ENCODE results near the gene FTO. TPM values are rescaled to one million over a fixed set of nuclear protein-coding genes. Genes with fewer than 3 reads are reported as not detected.

The FTO gene
- total and polyA plus RNA-seq, 4 donors = 12.2 to 145 (median 57.7) TPM

GRCh38 chr16:54152362-54153239 lies 448.6 kb downstream of the FTO start:
- no peak for DNase-seq
- H3K27ac ChIP-seq (ENCODE audit: low read depth in 1 of 2, low read length in 1 of 2) = no peak overlapping the region
- no peak overlapping the region for H3K9ac ChIP-seq (ENCODE audit: insufficient read depth in 1 of 2, low read length in 2 of 2)
- H3K9me3 ChIP-seq (ENCODE audit: control insufficient read depth in 4 of 4, insufficient read depth in 3 of 4, low read length in 3 of 4) = peaks cover 0 to 7% (median 0%) of the 10 kb centered on the region in 4 donors
- H3K27me3 ChIP-seq (ENCODE audit: control insufficient read depth in 3 of 3, insufficient read depth in 3 of 3, low read length in 2 of 3) = peaks cover 0 to 4% (median 3%) of the 10 kb centered on the region in 3 donors
- no peak for ATAC-seq (ENCODE audit: insufficient read depth, low FRiP score)
- no peaks in the 10 kb centered on the region for H3K36me3 ChIP-seq (ENCODE audit: control insufficient read depth in 4 of 4, insufficient read depth in 4 of 4, low read length in 4 of 4)
- WGBS, 2 donors = 90 to 94% methylated on average over 19 of the region's 19 CpGs
- no peak for TF ChIP-seq CTCF (IDR thresholded peaks at IDR 0.05; ENCODE audit: control extremely low read depth, extremely low read depth)
- no peaks in the 10 kb centered on the region for H3K4me1 ChIP-seq (ENCODE audit: control insufficient read depth in 5 of 5, insufficient read depth in 5 of 5, low read length in 5 of 5)
- H3K4me3 ChIP-seq = no peak overlapping the region

- H3K27ac ChIP-seq (ENCODE audit: low read depth in 1 of 2, low read length in 1 of 2) = no peak overlapping the region
- no peaks in the 10 kb centered on the region for H3K4me1 ChIP-seq (ENCODE audit: control insufficient read depth in 5 of 5, insufficient read depth in 5 of 5, low read length in 5 of 5)
- DNase-seq (no peak), ATAC-seq (ENCODE audit: insufficient read depth, low FRiP score) (no peak)
- WGBS, 2 donors = 91 to 93% methylated on average over 12 of the region's 12 CpGs
- H3K27me3 ChIP-seq (ENCODE audit: control insufficient read depth in 3 of 3, insufficient read depth in 3 of 3, low read length in 2 of 3) = peaks cover 0 to 4% (median 3%) of the 10 kb centered on the region in 3 donors
- H3K36me3 ChIP-seq (ENCODE audit: control insufficient read depth in 4 of 4, insufficient read depth in 4 of 4, low read length in 4 of 4) = no peaks in the 10 kb centered on the region
- peaks cover 0 to 7% (median 0%) of the 10 kb centered on the region in 4 donors for H3K9me3 ChIP-seq (ENCODE audit: control insufficient read depth in 4 of 4, insufficient read depth in 3 of 4, low read length in 3 of 4)
- TF ChIP-seq CTCF (IDR thresholded peaks at IDR 0.05; ENCODE audit: control extremely low read depth, extremely low read depth) = no peak
- no peak overlapping the region for H3K9ac ChIP-seq (ENCODE audit: insufficient read depth in 1 of 2, low read length in 2 of 2)
- H3K4me3 ChIP-seq = no peak overlapping the region
These were observed 449.4 kb downstream of the FTO start for GRCh38 chr16:54153240-54153934.

- H3K36me3 ChIP-seq (ENCODE audit: control insufficient read depth in 4 of 4, insufficient read depth in 4 of 4, low read length in 4 of 4) = no peaks in the 10 kb centered on the region
- 89 to 95% methylated on average over 1 of the region's 1 CpG for WGBS, 2 donors
- H3K4me1 ChIP-seq (ENCODE audit: control insufficient read depth in 5 of 5, insufficient read depth in 5 of 5, low read length in 5 of 5) = no peaks in the 10 kb centered on the region
- H3K4me3 ChIP-seq = no peak overlapping the region
- peaks cover 0 to 4% (median 0%) of the 10 kb centered on the region in 4 donors for H3K9me3 ChIP-seq (ENCODE audit: control insufficient read depth in 4 of 4, insufficient read depth in 3 of 4, low read length in 3 of 4)
- no peak for DNase-seq
- H3K9ac ChIP-seq (ENCODE audit: insufficient read depth in 1 of 2, low read length in 2 of 2) = no peak overlapping the region
- ATAC-seq (ENCODE audit: insufficient read depth, low FRiP score) = no peak
- no peak overlapping the region for H3K27ac ChIP-seq (ENCODE audit: low read depth in 1 of 2, low read length in 1 of 2)
- peaks cover 0 to 8% (median 0%) of the 10 kb centered on the region in 3 donors for H3K27me3 ChIP-seq (ENCODE audit: control insufficient read depth in 3 of 3, insufficient read depth in 3 of 3, low read length in 2 of 3)
- no peak for TF ChIP-seq CTCF (IDR thresholded peaks at IDR 0.05; ENCODE audit: control extremely low read depth, extremely low read depth)
These were observed 452.4 kb downstream of the FTO start for GRCh38 chr16:54156349-54156748.
